GM20000 (cell line): ENCODE results near the gene CARMIL1.

Experiments
- DNase-seq: peaks from one replicate; pipeline ENCODE4 v3.0.0; 2012; ENCODE audit warnings: low spot score
- CTCF ChIP-seq: IDR thresholded peaks from 2 replicates; pipeline ENCODE4 v1.5.1; 2012; ENCODE audit warnings: mild to moderate bottlenecking, control low read depth; ENCODE audit errors: extremely low read depth, missing control alignments

The CARMIL1 gene

GRCh38 chr6:25620391-25620790, 341.2 kb downstream of the CARMIL1 start:
- TF ChIP-seq CTCF = no peak

GRCh38 chr6:25623065-25623464, 343.9 kb downstream of the CARMIL1 start:
- TF ChIP-seq CTCF = no peak
- no peak for DNase-seq

More at GRCh38 chr6:25620391-25620790, 341.2 kb downstream of the CARMIL1 start:
- no peak for DNase-seq

DNA sequence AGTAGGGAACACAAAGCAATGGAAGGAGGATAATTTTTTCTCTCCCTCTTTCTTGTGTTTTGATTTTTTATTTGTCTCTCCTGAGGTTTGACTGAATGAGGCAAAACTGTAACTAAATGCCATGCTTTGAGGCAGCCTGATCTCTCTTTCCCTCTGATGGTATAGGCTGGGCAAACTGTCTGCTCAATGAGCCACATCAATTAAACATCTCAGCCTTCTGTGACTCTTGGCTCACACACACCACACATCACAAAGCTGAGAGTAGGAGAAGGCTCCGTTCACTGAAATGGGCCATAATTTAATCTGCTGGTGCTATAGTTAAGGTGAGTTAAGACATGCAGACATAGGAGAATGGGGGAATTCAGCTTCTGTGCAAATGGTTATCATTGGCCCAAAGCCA, 344.7 kb downstream of the CARMIL1 start:
- DNase-seq = no peak
- TF ChIP-seq CTCF = no peak

DNA sequence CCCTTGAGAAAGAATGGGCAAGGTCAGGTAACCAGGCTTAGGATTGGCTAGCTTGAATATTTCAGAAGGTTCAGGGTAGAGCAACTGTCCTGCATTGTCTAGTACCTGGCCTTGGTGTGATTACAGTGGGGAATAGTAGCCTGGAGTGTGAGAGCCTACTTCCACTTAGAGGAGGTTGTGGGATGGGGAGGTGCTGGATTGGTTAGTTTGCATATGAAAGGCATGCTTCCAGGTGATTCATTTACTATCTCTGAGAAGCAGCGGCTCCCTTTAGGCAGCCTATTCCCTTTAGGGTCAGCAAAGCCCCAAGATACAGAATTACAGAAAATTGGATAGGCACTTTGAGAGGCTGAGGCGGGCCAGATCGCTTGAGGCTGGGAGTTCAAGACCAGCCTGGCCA, 347.8 kb downstream of the CARMIL1 start:
- no peak for DNase-seq
- no peak for TF ChIP-seq CTCF

DNA sequence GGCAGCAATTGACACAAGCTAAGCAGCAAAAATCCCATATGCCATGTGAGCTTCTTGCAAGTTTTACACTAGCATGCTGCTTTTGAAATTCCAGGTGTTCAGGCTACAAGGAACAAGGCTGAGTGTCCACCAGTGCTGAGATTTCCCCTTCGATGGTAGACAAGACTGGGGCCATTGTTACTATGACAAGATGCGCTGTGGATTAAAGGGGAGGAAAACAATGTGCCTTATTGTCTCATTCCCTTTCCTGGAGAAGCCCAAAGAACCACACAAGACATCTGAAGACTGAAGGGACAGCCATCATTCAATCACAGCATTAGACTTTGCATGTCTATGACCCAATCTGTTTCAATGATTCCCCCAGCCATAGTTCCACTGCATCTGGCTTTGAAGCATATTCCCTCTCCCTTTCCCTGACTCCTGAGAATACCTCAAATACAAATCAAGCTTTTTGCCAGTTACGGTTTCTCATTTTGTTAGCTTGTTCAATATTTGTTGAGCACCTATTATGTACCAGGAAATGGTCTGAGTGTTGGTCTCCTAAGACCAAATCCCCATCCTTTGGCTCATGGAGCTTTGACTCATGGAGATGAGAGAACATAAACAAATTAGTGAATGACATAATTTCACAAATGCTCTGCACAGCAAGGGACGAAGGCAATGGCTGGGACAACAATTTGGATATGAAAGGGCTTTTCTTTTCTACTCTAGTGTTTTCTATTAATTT, 349.5 kb downstream of the CARMIL1 start:
- TF ChIP-seq CTCF = no peak

DNA sequence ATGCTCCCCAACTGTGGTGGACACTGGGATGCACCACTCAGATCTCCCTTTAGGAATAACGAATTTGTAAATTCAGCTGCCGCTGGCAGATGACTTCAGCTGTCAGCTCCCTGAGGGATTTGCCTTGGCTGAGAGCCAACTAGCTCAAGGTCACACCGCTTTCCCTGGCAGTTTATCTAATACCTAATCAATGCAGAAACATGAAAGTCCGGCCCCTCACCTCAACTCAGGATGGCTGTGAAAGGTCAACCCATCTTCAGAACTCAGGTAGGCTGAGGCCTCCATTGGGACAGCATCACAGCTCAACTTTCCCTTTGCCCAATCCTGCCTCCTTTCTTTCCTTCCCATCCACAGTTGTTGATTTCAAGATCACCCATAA, 350.0 kb downstream of the CARMIL1 start:
- DNase-seq = no peak
- no peak for TF ChIP-seq CTCF

More for the DNA sequence above, 349.5 kb downstream of the CARMIL1 start:
- DNase-seq = no peak

- no peak for TF ChIP-seq CTCF
- no peak for DNase-seq
Observed at GRCh38 chr6:25630508-25631278, 351.5 kb downstream of the CARMIL1 start.
